Brain microvascular endothelial cell (primary cell): ENCODE results near the gene COQ5.

Source experiments
- DNase-seq: peaks from one replicate; pipeline ENCODE4 v3.0.0-alpha.2; 2020
- H3K27ac ChIP-seq: fragments of 250-450 bp; sonication (Bioruptor Pico); 2 replicates; pipeline ENCODE4 v1.5.1; 2020; ENCODE audit warnings: mild to moderate bottlenecking, moderate library complexity
- H3K27me3 ChIP-seq: fragments of 250-450 bp; sonication (Bioruptor Pico); replicated peaks from 2 replicates; pipeline ENCODE4 v1.5.1; 2020; ENCODE audit warnings: mild to moderate bottlenecking
- H3K36me3 ChIP-seq: fragments of 250-450 bp; sonication (Bioruptor Pico); replicated peaks from 2 replicates; pipeline ENCODE4 v1.5.1; 2020; ENCODE audit warnings: mild to moderate bottlenecking
- H3K4me3 ChIP-seq: 2 replicates; pipeline ENCODE4 v1.5.1; 2011; ENCODE audit warnings: low read depth, mild to moderate bottlenecking, control low read depth, low read length, moderate library complexity
- CTCF ChIP-seq: IDR thresholded peaks from 2 replicates; pipeline ENCODE4 v1.5.1; 2011; ENCODE audit warnings: low read depth, mild to moderate bottlenecking, moderate library complexity, low read length, control low read depth, inconsistent platforms; ENCODE audit errors: missing control alignments
- in situ Hi-C: cut with HindIII; loops from 2 replicates; pipeline ENCODE4 v1.10.0; 2017; ENCODE audit warnings: low sequenced_read_pairs, low pct_ligation_motif_present

COQ5 gene

GRCh38 chr12:120496413-120497340 lies 32.3 kb downstream of the COQ5 start:
- in situ Hi-C loops: no loop called here
- H3K36me3 ChIP-seq: peaks cover 17% of the 10 kb centered on the region
- H3K27ac ChIP-seq: peak overlapping the region; percentile 43
- H3K27me3 ChIP-seq: no peaks in the 10 kb centered on the region
- TF ChIP-seq CTCF: no peak
- DNase-seq: peak; percentile 47
- H3K4me3 ChIP-seq: peak overlapping the region; percentile 96

- Histone ChIP-seq H3K36me3 (peaks cover 17% of the 10 kb centered on the region), H3K27ac (peak within 1 kb of the TSS; percentile 43), H3K27me3 (no peaks in the 10 kb centered on the region), H3K4me3 (peak within 1 kb of the TSS; percentile 96)
- in situ Hi-C loops: no loop called here
- no peak for TF ChIP-seq CTCF
- peak; percentile 95 for DNase-seq
Observed at GRCh38 chr12:120495731-120496412, 33.1 kb downstream of the COQ5 start, which contains the start of gene DYNLL1. Gene DYNLL1, plus strand, starts transcription at chr12:120496113. Its CDS starts 309 bp downstream, at chr12:120496422.

GRCh38 chr12:120495186-120495730 lies 33.7 kb downstream of the COQ5 start:
- peaks cover 17% of the 10 kb centered on the region for H3K36me3 ChIP-seq
- H3K27ac ChIP-seq: no peak overlapping the region
- DNase-seq: no peak
- H3K27me3 ChIP-seq: no peaks in the 10 kb centered on the region
- in situ Hi-C loops: no loop called here
- no peak for TF ChIP-seq CTCF
- peak overlapping the region; percentile 96 for H3K4me3 ChIP-seq

GRCh38 chr12:120490833-120491512 lies 38.0 kb downstream of the COQ5 start:
- TF ChIP-seq CTCF: no peak
- no peaks in the 10 kb centered on the region for H3K27me3 ChIP-seq
- H3K4me3 ChIP-seq: no peak overlapping the region
- no peak for DNase-seq
- H3K36me3 ChIP-seq: no peaks in the 10 kb centered on the region
- in situ Hi-C loops: no loop called here
- H3K27ac ChIP-seq: no peak overlapping the region

- in situ Hi-C loops: no loop called here
- Histone ChIP-seq H3K27ac (no peak overlapping the region), H3K27me3 (no peaks in the 10 kb centered on the region), H3K36me3 (no peaks in the 10 kb centered on the region), H3K4me3 (no peak overlapping the region)
- TF ChIP-seq CTCF: no peak
- no peak for DNase-seq
Observed at GRCh38 chr12:120490325-120490724, 38.6 kb downstream of the COQ5 start.
